GM20431 (cell line): Measurements from ENCODE around the gene HIVEP2.

ENCODE experiments used
- in situ Hi-C: fragments of 300-500 bp; cut with MseI, MboI; formaldehyde crosslinking; loops from one replicate; pipeline ENCODE4 v1.15.0; 2020; ENCODE audit warnings: low sequenced_read_pairs; ENCODE audit not compliant: unreplicated experiment

The HIVEP2 gene

GRCh38 chr6:142896732-142897131 lies 48.2 kb downstream of the HIVEP2 start:
- in situ Hi-C loops: no loop called here

DNA sequence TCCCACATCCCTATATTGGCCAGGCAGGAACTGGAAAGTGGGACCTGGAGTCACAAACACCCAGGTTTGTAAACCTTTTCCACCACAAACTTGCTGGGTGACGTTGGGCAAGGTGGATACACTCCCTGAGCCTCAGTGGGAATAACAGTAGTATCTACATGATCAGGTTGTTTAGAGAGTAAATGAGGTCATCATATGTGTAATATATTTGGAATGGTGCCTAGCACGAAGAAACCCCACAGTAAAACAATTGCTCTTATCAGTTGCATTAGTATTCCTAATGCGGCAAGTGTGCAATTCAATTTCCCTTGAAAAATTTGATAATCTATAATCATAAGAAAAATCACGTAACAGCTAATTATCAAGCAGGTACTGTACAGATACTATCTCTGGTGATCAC lies 51.9 kb downstream of the HIVEP2 start:
- in situ Hi-C loops: no loop called here

- in situ Hi-C loops: no loop called here
Observed at GRCh38 chr6:142892254-142893021, 52.5 kb downstream of the HIVEP2 start.

DNA sequence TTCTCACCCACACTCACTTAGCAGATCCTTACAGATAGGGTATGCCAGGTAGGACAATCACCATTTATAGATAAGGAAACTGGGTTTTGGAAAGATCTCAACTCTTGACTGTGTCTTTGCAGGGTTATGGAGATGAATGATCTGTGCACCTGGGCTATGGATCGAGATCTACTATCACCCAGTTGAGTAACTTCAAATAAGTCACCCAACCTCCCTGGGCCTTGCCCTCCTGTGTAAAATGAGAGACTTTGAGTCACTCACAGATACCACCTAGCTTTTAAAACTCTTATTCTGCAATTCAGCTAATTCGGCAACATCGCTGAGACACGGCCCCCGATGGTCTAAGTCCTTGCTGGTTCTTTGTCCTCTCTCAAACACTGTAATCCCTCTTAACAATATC lies 53.5 kb downstream of the HIVEP2 start:
- in situ Hi-C loops: no loop called here

DNA sequence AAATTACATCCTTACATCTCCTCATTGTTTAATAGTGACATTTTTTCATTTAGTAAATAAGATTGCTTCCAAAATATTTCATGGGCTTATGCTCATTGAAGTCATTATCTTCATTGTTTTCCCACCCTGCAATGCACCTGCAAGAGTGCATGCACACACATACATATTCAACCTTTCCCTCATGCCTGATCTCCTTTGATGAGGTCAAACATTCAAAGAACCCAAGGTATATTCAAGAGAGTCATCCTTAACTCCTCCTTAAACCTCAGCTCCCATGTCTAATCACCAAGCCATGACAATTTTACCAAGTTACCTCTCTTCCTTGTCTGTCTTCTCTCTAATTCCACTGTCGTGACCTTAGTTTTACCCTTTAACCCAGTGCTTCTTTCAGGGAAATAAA lies 56.5 kb downstream of the HIVEP2 start:
- in situ Hi-C loops: no loop called here

DNA sequence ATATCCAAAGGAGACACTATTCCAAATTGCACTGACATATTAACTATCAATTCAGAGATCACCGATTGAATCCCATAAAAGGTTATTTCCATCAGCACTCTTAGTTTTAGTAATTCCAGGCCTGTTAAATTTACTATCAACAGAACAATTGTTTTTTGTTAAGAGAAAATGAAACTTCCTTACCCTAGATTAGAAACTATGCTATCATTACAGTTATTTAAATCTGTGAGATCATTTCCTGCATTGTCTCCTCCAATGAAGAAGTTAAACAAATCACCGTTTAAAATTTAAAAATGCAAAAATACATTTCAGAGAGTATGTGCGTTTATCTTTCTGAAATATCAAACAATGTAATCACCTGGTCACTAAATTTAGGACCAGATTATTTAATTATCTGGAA lies 57.5 kb downstream of the HIVEP2 start:
- in situ Hi-C loops: no loop called here

- in situ Hi-C loops: no loop called here
Observed at GRCh38 chr6:142886431-142887170, 58.4 kb downstream of the HIVEP2 start.

DNA sequence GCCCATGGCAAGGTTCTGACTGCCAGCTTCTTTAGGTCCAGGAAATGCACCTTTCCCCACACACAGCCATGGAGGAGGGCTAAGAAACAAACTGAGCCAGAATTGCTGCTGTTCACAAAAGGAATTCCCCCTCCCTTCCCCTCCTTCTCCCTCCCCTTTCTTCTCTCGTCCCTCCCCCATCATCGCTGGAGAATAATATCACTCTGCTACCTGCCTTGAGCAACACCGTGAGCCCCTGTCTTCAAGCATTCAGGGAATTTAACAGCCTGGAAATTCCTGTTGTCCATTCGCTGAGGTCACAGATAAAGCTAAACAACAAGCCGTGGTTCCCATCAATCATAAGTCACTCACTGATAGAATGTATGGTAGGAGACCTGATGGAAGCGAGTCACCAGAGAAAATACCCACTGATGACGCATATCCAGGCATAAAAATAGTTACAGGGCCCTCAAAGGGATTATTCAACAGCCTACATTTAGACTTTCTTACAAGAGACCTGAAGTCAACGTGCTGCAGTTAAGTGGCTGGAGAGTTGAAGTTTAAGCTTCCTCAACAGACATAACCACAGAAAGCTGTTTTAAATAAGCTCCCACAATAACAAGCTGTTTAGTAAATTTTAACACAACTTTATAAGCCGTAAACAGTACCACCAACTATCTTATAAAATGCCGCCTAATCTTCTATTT lies 59.7 kb downstream of the HIVEP2 start:
- in situ Hi-C loops: no loop called here

GRCh38 chr6:142884214-142885035 lies 60.6 kb downstream of the HIVEP2 start:
- in situ Hi-C loops: no loop called here

DNA sequence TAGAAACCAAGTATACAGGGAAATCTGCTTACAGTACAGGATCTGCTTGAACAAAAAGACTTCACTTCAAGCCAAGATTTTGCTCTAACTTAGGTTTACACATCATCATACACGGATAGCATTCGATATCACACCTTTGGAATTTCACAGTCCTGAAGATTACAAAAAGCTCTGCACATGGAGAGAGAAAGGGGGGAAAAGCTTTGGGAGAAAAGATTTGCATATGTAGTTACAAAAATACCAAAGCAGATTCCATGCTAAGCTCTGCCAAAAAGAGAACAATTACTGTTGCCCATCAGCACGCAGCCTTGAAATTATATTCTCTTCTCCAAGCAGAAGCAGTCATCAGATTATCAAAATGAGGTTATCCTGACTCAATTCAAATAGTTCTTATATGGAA lies 62.0 kb downstream of the HIVEP2 start:
- in situ Hi-C loops: no loop called here

GRCh38 chr6:142881761-142882160 lies 63.2 kb downstream of the HIVEP2 start:
- in situ Hi-C loops: no loop called here

DNA sequence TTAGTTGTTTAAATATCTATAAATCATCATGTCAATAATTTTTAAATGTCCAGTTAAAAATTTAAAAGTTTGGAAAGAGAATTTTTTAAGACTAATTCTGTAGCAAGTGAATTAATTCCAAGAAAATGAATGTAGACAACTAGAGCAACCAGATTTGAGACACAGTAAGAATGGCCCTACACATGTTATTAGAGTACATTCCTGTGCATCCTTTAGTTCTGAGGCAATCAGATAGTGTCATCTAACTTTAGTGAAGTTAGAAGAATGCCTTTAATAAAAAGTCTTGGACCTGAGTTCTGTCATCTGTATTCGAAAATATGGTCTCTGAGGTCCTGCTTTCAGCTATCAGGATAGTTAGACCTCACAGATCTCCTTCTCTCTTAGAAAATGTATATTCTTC lies 63.7 kb downstream of the HIVEP2 start:
- in situ Hi-C loops: no loop called here

- in situ Hi-C loops: no loop called here
Observed at GRCh38 chr6:142880201-142880600, 64.8 kb downstream of the HIVEP2 start.

DNA sequence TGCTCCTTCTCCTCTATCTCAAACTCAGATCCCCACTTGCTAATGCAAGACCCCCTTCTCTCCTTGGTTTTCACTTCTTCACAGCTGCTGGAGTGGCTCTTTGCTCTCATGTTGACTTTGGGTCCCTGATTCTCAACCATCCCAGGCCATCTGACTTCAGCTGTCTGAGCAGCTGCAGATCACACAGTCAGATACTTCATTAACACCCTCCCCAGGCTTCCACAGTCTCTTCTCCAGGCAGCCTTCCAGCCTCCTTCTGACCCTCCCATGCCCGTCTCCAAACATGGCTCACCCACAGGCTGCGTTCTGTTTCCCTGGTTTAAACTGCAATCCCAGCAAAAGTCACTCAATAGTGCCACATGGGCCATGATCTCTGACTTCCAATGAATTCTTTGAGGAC lies 65.4 kb downstream of the HIVEP2 start:
- in situ Hi-C loops: no loop called here

- in situ Hi-C loops: no loop called here
Observed at GRCh38 chr6:142879076-142879475, 65.9 kb downstream of the HIVEP2 start.

GRCh38 chr6:142878407-142878806 lies 66.6 kb downstream of the HIVEP2 start:
- in situ Hi-C loops: no loop called here

- in situ Hi-C loops: no loop called here
Observed at GRCh38 chr6:142874676-142875075, 70.3 kb downstream of the HIVEP2 start.

GRCh38 chr6:142872376-142872775 lies 72.6 kb downstream of the HIVEP2 start:
- in situ Hi-C loops: no loop called here

DNA sequence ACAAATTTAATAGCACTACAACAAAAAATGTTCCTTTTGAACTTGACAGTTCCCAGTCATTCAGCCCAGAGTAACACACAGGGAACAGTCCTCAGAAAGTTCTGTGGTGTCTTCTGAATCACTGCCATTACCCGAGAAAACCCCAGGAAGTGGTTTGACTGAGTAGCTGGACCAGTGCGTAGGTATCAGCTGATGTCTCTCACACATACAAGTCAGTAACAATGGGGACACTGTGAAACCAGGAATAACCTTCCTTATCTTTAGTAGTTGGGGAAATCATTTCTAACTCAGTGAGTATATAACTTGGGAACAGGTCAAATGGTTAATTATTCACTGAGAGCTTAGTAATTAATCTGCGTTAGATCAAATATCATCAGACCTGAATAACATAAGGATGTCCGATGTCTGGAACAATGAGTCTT lies 73.1 kb downstream of the HIVEP2 start:
- in situ Hi-C loops: no loop called here

- in situ Hi-C loops: no loop called here
Observed at GRCh38 chr6:142870787-142871415, 74.1 kb downstream of the HIVEP2 start.
